Vagina (tissue), 2 donors: ENCODE data around the gene RCAN2.

ENCODE experiments used
- POLR2A ChIP-seq, 2 donors: fragments of 450-650 bp; IDR thresholded peaks; one replicate each; pipeline ENCODE4 v1.6.1; 2017; ENCODE audit warnings: antibody characterized with exemption in 2 of 2, mild to moderate bottlenecking in 2 of 2, moderate library complexity in 2 of 2
- TF ChIP-seq, protein P1 (sequence below), 3 experiments: fragments of 450-650 bp in 2 of 3; fragments of 200-600 bp in 1 of 3; sonication (generic) in 1 of 3; IDR thresholded peaks; one replicate each; pipeline ENCODE4 v1.5.1; 2017 to 2019; ENCODE audit warnings: antibody characterized with exemption in 3 of 3, mild to moderate bottlenecking in 2 of 3, moderate library complexity in 2 of 3

DNA sequence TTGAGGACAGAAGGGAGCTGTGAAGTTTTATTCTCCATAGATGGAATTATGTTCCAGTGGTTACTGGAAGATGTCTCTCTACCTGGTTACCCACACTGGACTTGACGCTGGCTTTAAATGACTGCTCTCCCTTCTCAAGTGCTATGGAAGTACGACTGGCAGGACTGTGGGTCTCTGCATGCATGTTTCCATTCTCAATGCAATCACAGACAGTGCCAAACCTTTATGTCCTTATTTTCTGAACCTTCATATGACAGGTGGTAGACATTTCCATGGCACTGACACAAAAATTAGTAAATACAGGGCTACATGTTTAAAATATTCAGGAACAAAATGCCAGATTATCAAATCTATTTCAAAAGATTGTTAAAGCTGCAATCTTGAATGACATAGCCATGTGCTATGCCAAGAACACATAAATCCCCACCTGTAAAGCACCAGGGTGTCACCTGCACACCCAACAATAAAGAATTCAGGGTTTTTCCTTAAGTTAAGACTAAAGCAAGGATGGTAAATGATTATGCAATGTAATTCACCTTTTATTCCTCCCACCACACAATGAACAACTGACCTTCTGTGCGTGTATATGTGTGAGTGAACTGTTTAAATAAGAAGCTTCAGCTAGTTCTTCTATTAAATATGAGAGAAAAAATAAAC lies 167.2 kb downstream of the RCAN2 start:
- TF ChIP-seq POLR2A (IDR thresholded peaks at IDR 0.05): no peak
- TF ChIP-seq, protein P1, sequence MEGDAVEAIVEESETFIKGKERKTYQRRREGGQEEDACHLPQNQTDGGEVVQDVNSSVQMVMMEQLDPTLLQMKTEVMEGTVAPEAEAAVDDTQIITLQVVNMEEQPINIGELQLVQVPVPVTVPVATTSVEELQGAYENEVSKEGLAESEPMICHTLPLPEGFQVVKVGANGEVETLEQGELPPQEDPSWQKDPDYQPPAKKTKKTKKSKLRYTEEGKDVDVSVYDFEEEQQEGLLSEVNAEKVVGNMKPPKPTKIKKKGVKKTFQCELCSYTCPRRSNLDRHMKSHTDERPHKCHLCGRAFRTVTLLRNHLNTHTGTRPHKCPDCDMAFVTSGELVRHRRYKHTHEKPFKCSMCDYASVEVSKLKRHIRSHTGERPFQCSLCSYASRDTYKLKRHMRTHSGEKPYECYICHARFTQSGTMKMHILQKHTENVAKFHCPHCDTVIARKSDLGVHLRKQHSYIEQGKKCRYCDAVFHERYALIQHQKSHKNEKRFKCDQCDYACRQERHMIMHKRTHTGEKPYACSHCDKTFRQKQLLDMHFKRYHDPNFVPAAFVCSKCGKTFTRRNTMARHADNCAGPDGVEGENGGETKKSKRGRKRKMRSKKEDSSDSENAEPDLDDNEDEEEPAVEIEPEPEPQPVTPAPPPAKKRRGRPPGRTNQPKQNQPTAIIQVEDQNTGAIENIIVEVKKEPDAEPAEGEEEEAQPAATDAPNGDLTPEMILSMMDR (IDR thresholded peaks at IDR 0.05): no peak
